Stimulated activated CD4-positive, alpha-beta T cell treated with anti-CD3 and anti-CD28 coated beads, Interleukin-1b, Interleukin-23, amount 100 ng/mL, for 48 hours (primary cell): ENCODE measurements around the gene COL4A2.

Experiments
- DNase-seq: peaks from one replicate; pipeline ENCODE4 v3.0.0-alpha.2; 2020

Gene COL4A2

GRCh38 chr13:110463871-110464510, 156.9 kb downstream of the COL4A2 start:
- no peak for DNase-seq

- DNase-seq: no peak
These were observed 157.7 kb downstream of the COL4A2 start for GRCh38 chr13:110464556-110465333.

GRCh38 chr13:110465696-110466095, 158.6 kb downstream of the COL4A2 start:
- no peak for DNase-seq

GRCh38 chr13:110466266-110466915, 159.3 kb downstream of the COL4A2 start:
- DNase-seq: no peak

GRCh38 chr13:110467516-110468110, 160.5 kb downstream of the COL4A2 start:
- no peak for DNase-seq

GRCh38 chr13:110468986-110469495, 162.0 kb downstream of the COL4A2 start:
- no peak for DNase-seq

GRCh38 chr13:110469597-110469996, 162.5 kb downstream of the COL4A2 start:
- DNase-seq: no peak

- DNase-seq: no peak
These were observed 163.4 kb downstream of the COL4A2 start for GRCh38 chr13:110470272-110471009.

GRCh38 chr13:110471156-110471832, 164.2 kb downstream of the COL4A2 start:
- DNase-seq: no peak

- peak; percentile 31 for DNase-seq
These were observed 164.7 kb downstream of the COL4A2 start for GRCh38 chr13:110471833-110472162.

- no peak for DNase-seq
These were observed 165.9 kb downstream of the COL4A2 start for GRCh38 chr13:110472904-110473563.

- DNase-seq: no peak
These were observed 167.6 kb downstream of the COL4A2 start for GRCh38 chr13:110474713-110475112.

- no peak for DNase-seq
These were observed 168.0 kb downstream of the COL4A2 start for GRCh38 chr13:110475117-110475516.

- DNase-seq: no peak
These were observed 168.6 kb downstream of the COL4A2 start for GRCh38 chr13:110475550-110476219.

- DNase-seq: no peak
These were observed 169.1 kb downstream of the COL4A2 start for GRCh38 chr13:110476220-110476617.

- no peak for DNase-seq
These were observed 170.7 kb downstream of the COL4A2 start for GRCh38 chr13:110477706-110478245.

- no peak for DNase-seq
These were observed 171.5 kb downstream of the COL4A2 start for GRCh38 chr13:110478405-110479214.

GRCh38 chr13:110479215-110479545, 172.1 kb downstream of the COL4A2 start:
- DNase-seq: no peak

- no peak for DNase-seq
These were observed 172.6 kb downstream of the COL4A2 start for GRCh38 chr13:110479648-110480047.

- no peak for DNase-seq
These were observed 173.1 kb downstream of the COL4A2 start for GRCh38 chr13:110480161-110480560.
